GM23338 (cell line): ENCODE measurements around the gene MRE11. TPM values are rescaled to one million over a fixed set of nuclear protein-coding genes. Genes with fewer than 3 reads are reported as not detected.

ENCODE experiments used
- ETS1 ChIP-seq: IDR thresholded peaks from 2 replicates; pipeline ENCODE4 v1.6.1; 2016; ENCODE audit warnings: antibody characterized with exemption
- EZH2 ChIP-seq: fragments of 200-600 bp; sonication (generic); IDR thresholded peaks from one replicate; pipeline ENCODE4 v1.8.0; 2017; ENCODE audit warnings: antibody characterized with exemption, mild to moderate bottlenecking, low read depth; ENCODE audit not compliant: unreplicated experiment
- EZH2phosphoT487 ChIP-seq: fragments of 200-600 bp; sonication (generic); IDR thresholded peaks from one replicate; pipeline ENCODE4 v1.8.1; 2018; ENCODE audit warnings: antibody characterized with exemption; ENCODE audit not compliant: unreplicated experiment
- NANOG ChIP-seq: IDR thresholded peaks from 2 replicates; pipeline ENCODE4 v1.6.1; 2016; ENCODE audit warnings: antibody characterized with exemption, borderline replicate concordance
- POLR2AphosphoS5 ChIP-seq: IDR thresholded peaks from 2 replicates; pipeline ENCODE4 v1.6.1; 2016; ENCODE audit warnings: antibody characterized with exemption, low read depth
- REST ChIP-seq: IDR thresholded peaks from one replicate; pipeline ENCODE4 v1.6.1; 2018; ENCODE audit warnings: antibody characterized with exemption; ENCODE audit not compliant: unreplicated experiment
- STAT1 ChIP-seq: IDR thresholded peaks from one replicate; pipeline ENCODE4 v1.6.1; 2016; ENCODE audit warnings: antibody characterized with exemption; ENCODE audit not compliant: unreplicated experiment
- ZNF114 ChIP-seq: fragments of 250-450 bp; sonication (Bioruptor Pico); IDR thresholded peaks from 2 replicates; pipeline ENCODE4 v1.5.0; 2020; ENCODE audit warnings: mild to moderate bottlenecking, moderate library complexity
- ZNF331 ChIP-seq: fragments of 250-450 bp; sonication (Bioruptor Pico); IDR thresholded peaks from 2 replicates; pipeline ENCODE4 v1.5.0; 2020; ENCODE audit warnings: low read depth, mild to moderate bottlenecking, moderate library complexity
- ZNF462 ChIP-seq: fragments of 250-450 bp; sonication (Bioruptor Pico); IDR thresholded peaks from 2 replicates; pipeline ENCODE4 v1.5.0; 2020; ENCODE audit warnings: mild to moderate bottlenecking, moderate library complexity
- polyA plus RNA-seq: library from polyadenylated mRNA; unstranded; fragments of >200 nt; fragmentation: Nextera tagmentation; extraction: Ambion mirVana; gene quantifications from 2 replicates; pipeline ENCODE4 v1.2.1, GENCODE V29; 2016
- total RNA-seq: library from RNA; depleted of rRNA; stranded (reverse); fragments of >200 nt; shearing (Covaris generic); gene quantifications from 2 replicates; pipeline ENCODE4 v1.2.3, GENCODE V29; 2014

MRE11 gene
- total and polyA plus RNA-seq, 2 experiments from 2014 or later = 23.3 to 38.5 TPM

- TF ChIP-seq ZNF462 (CRISPR knock-in tag) = no peak
- no peak for TF ChIP-seq REST
- no peak for TF ChIP-seq STAT1
- no peak for TF ChIP-seq EZH2
- no peak for TF ChIP-seq NANOG
- TF ChIP-seq EZH2phosphoT487 = no peak
- TF ChIP-seq POLR2AphosphoS5 = no peak
- no peak for TF ChIP-seq ZNF114 (CRISPR knock-in tag)
- no peak for TF ChIP-seq ZNF331
- TF ChIP-seq ETS1 = no peak
Measured at GRCh38 chr11:94433049-94433448, 60.6 kb downstream of the MRE11 start (continued).
